ENCODE measurements around the gene FHIT.

The FHIT gene

GRCh38 chr3:59854061-59854709, 1397.1 kb downstream of the FHIT start:
- no peak overlapping the region for H3K4me3 ChIP-seq (ENCODE audit: low read depth, low read length)

GRCh38 chr3:59850417-59850816, 1400.8 kb downstream of the FHIT start:
- H3K36me3 ChIP-seq (ENCODE audit: control insufficient read depth, insufficient read depth, low read length) = no peaks in the 10 kb centered on the region
- no peaks in the 10 kb centered on the region for H3K9me3 ChIP-seq (ENCODE audit: control insufficient read depth, insufficient read depth, low read length)
- H3K4me3 ChIP-seq (ENCODE audit: low read depth, low read length) = no peak overlapping the region
- no peaks in the 10 kb centered on the region for H3K27me3 ChIP-seq (ENCODE audit: control insufficient read depth, insufficient read depth, low read length)
- no peak overlapping the region for H3K9ac ChIP-seq (ENCODE audit: low read depth, low read length)
- H3K4me1 ChIP-seq (ENCODE audit: control insufficient read depth, insufficient read depth, low read length) = no peaks in the 10 kb centered on the region

More at GRCh38 chr3:59854061-59854709, 1397.1 kb downstream of the FHIT start:
- H3K27me3 ChIP-seq (ENCODE audit: control insufficient read depth, insufficient read depth, low read length) = no peaks in the 10 kb centered on the region
- H3K9ac ChIP-seq (ENCODE audit: low read depth, low read length) = no peak overlapping the region
- H3K36me3 ChIP-seq (ENCODE audit: control insufficient read depth, insufficient read depth, low read length) = no peaks in the 10 kb centered on the region
- no peaks in the 10 kb centered on the region for H3K9me3 ChIP-seq (ENCODE audit: control insufficient read depth, insufficient read depth, low read length)
- H3K4me1 ChIP-seq (ENCODE audit: control insufficient read depth, insufficient read depth, low read length) = no peaks in the 10 kb centered on the region

GRCh38 chr3:59845386-59845785, 1405.9 kb downstream of the FHIT start:
- Histone ChIP-seq H3K9me3 (ENCODE audit: control insufficient read depth, insufficient read depth, low read length) (no peaks in the 10 kb centered on the region), H3K4me3 (ENCODE audit: low read depth, low read length) (no peak overlapping the region), H3K4me1 (ENCODE audit: control insufficient read depth, insufficient read depth, low read length) (no peaks in the 10 kb centered on the region), H3K9ac (ENCODE audit: low read depth, low read length) (no peak overlapping the region), H3K36me3 (ENCODE audit: control insufficient read depth, insufficient read depth, low read length) (no peaks in the 10 kb centered on the region), H3K27me3 (ENCODE audit: control insufficient read depth, insufficient read depth, low read length) (no peaks in the 10 kb centered on the region)

- Histone ChIP-seq H3K36me3 (ENCODE audit: control insufficient read depth, insufficient read depth, low read length) (no peaks in the 10 kb centered on the region), H3K27me3 (ENCODE audit: control insufficient read depth, insufficient read depth, low read length) (no peaks in the 10 kb centered on the region), H3K9ac (ENCODE audit: low read depth, low read length) (no peak overlapping the region), H3K4me1 (ENCODE audit: control insufficient read depth, insufficient read depth, low read length) (no peaks in the 10 kb centered on the region), H3K9me3 (ENCODE audit: control insufficient read depth, insufficient read depth, low read length) (no peaks in the 10 kb centered on the region), H3K4me3 (ENCODE audit: low read depth, low read length) (no peak overlapping the region)
Observed at GRCh38 chr3:59843821-59844220, 1407.4 kb downstream of the FHIT start.

- H3K36me3 ChIP-seq (ENCODE audit: control insufficient read depth, insufficient read depth, low read length) = no peaks in the 10 kb centered on the region
- H3K9me3 ChIP-seq (ENCODE audit: control insufficient read depth, insufficient read depth, low read length) = no peaks in the 10 kb centered on the region
- H3K9ac ChIP-seq (ENCODE audit: low read depth, low read length) = no peak overlapping the region
- H3K27me3 ChIP-seq (ENCODE audit: control insufficient read depth, insufficient read depth, low read length) = no peaks in the 10 kb centered on the region
- H3K4me1 ChIP-seq (ENCODE audit: control insufficient read depth, insufficient read depth, low read length) = no peaks in the 10 kb centered on the region
- H3K4me3 ChIP-seq (ENCODE audit: low read depth, low read length) = no peak overlapping the region
Observed at GRCh38 chr3:59839810-59840515, 1411.3 kb downstream of the FHIT start.

GRCh38 chr3:59839283-59839682, 1412.0 kb downstream of the FHIT start:
- no peaks in the 10 kb centered on the region for H3K27me3 ChIP-seq (ENCODE audit: control insufficient read depth, insufficient read depth, low read length)
- H3K4me1 ChIP-seq (ENCODE audit: control insufficient read depth, insufficient read depth, low read length) = no peaks in the 10 kb centered on the region
- H3K9ac ChIP-seq (ENCODE audit: low read depth, low read length) = no peak overlapping the region
- H3K9me3 ChIP-seq (ENCODE audit: control insufficient read depth, insufficient read depth, low read length) = no peaks in the 10 kb centered on the region
- H3K36me3 ChIP-seq (ENCODE audit: control insufficient read depth, insufficient read depth, low read length) = no peaks in the 10 kb centered on the region
- no peak overlapping the region for H3K4me3 ChIP-seq (ENCODE audit: low read depth, low read length)

GRCh38 chr3:59836531-59836930, 1414.7 kb downstream of the FHIT start:
- no peak overlapping the region for H3K9ac ChIP-seq (ENCODE audit: low read depth, low read length)
- no peak overlapping the region for H3K4me3 ChIP-seq (ENCODE audit: low read depth, low read length)
- no peaks in the 10 kb centered on the region for H3K9me3 ChIP-seq (ENCODE audit: control insufficient read depth, insufficient read depth, low read length)
- no peaks in the 10 kb centered on the region for H3K36me3 ChIP-seq (ENCODE audit: control insufficient read depth, insufficient read depth, low read length)
- no peaks in the 10 kb centered on the region for H3K4me1 ChIP-seq (ENCODE audit: control insufficient read depth, insufficient read depth, low read length)
- no peaks in the 10 kb centered on the region for H3K27me3 ChIP-seq (ENCODE audit: control insufficient read depth, insufficient read depth, low read length)

GRCh38 chr3:59832702-59833101, 1418.5 kb downstream of the FHIT start:
- Histone ChIP-seq H3K9me3 (ENCODE audit: control insufficient read depth, insufficient read depth, low read length) (no peaks in the 10 kb centered on the region), H3K4me3 (ENCODE audit: low read depth, low read length) (no peak overlapping the region), H3K36me3 (ENCODE audit: control insufficient read depth, insufficient read depth, low read length) (no peaks in the 10 kb centered on the region), H3K9ac (ENCODE audit: low read depth, low read length) (no peak overlapping the region), H3K4me1 (ENCODE audit: control insufficient read depth, insufficient read depth, low read length) (no peaks in the 10 kb centered on the region), H3K27me3 (ENCODE audit: control insufficient read depth, insufficient read depth, low read length) (no peaks in the 10 kb centered on the region)

- H3K9me3 ChIP-seq (ENCODE audit: control insufficient read depth, insufficient read depth, low read length) = no peaks in the 10 kb centered on the region
- H3K36me3 ChIP-seq (ENCODE audit: control insufficient read depth, insufficient read depth, low read length) = no peaks in the 10 kb centered on the region
- H3K4me3 ChIP-seq (ENCODE audit: low read depth, low read length) = no peak overlapping the region
- no peaks in the 10 kb centered on the region for H3K4me1 ChIP-seq (ENCODE audit: control insufficient read depth, insufficient read depth, low read length)
- H3K9ac ChIP-seq (ENCODE audit: low read depth, low read length) = no peak overlapping the region
- H3K27me3 ChIP-seq (ENCODE audit: control insufficient read depth, insufficient read depth, low read length) = no peaks in the 10 kb centered on the region
Observed at GRCh38 chr3:59832241-59832640, 1419.0 kb downstream of the FHIT start.

GRCh38 chr3:59831394-59831793, 1419.9 kb downstream of the FHIT start:
- no peak overlapping the region for H3K9ac ChIP-seq (ENCODE audit: low read depth, low read length)
- H3K4me3 ChIP-seq (ENCODE audit: low read depth, low read length) = no peak overlapping the region
- H3K36me3 ChIP-seq (ENCODE audit: control insufficient read depth, insufficient read depth, low read length) = no peaks in the 10 kb centered on the region
- H3K27me3 ChIP-seq (ENCODE audit: control insufficient read depth, insufficient read depth, low read length) = no peaks in the 10 kb centered on the region
- H3K9me3 ChIP-seq (ENCODE audit: control insufficient read depth, insufficient read depth, low read length) = no peaks in the 10 kb centered on the region
- H3K4me1 ChIP-seq (ENCODE audit: control insufficient read depth, insufficient read depth, low read length) = no peaks in the 10 kb centered on the region

GRCh38 chr3:59829527-59829926, 1421.7 kb downstream of the FHIT start:
- H3K4me3 ChIP-seq (ENCODE audit: low read depth, low read length) = no peak overlapping the region
- no peak overlapping the region for H3K9ac ChIP-seq (ENCODE audit: low read depth, low read length)
- H3K27me3 ChIP-seq (ENCODE audit: control insufficient read depth, insufficient read depth, low read length) = no peaks in the 10 kb centered on the region
- no peaks in the 10 kb centered on the region for H3K4me1 ChIP-seq (ENCODE audit: control insufficient read depth, insufficient read depth, low read length)
- no peaks in the 10 kb centered on the region for H3K36me3 ChIP-seq (ENCODE audit: control insufficient read depth, insufficient read depth, low read length)
- H3K9me3 ChIP-seq (ENCODE audit: control insufficient read depth, insufficient read depth, low read length) = no peaks in the 10 kb centered on the region

- H3K27me3 ChIP-seq (ENCODE audit: control insufficient read depth, insufficient read depth, low read length) = no peaks in the 10 kb centered on the region
- no peaks in the 10 kb centered on the region for H3K36me3 ChIP-seq (ENCODE audit: control insufficient read depth, insufficient read depth, low read length)
- no peaks in the 10 kb centered on the region for H3K9me3 ChIP-seq (ENCODE audit: control insufficient read depth, insufficient read depth, low read length)
- no peak overlapping the region for H3K9ac ChIP-seq (ENCODE audit: low read depth, low read length)
- H3K4me3 ChIP-seq (ENCODE audit: low read depth, low read length) = no peak overlapping the region
- H3K4me1 ChIP-seq (ENCODE audit: control insufficient read depth, insufficient read depth, low read length) = no peaks in the 10 kb centered on the region
Observed at GRCh38 chr3:59824876-59825275, 1426.4 kb downstream of the FHIT start.
